Stimulated activated CD8-positive, alpha-beta memory T cell treated with anti-CD3 and anti-CD28 coated beads, Interleukin-4, amount 100 ng/mL, for 24 hours (primary cell): ENCODE data around the gene SLC22A1.
"Not testable (repeated sequence)": the region's sequence is repeated elsewhere in the genome, so short reads cannot be mapped to it uniquely, and the experiment has no call there.

Source experiments
- DNase-seq: peaks from one replicate; pipeline ENCODE4 v3.0.0-alpha.2; 2020; ENCODE audit warnings: low read depth

The SLC22A1 gene

GRCh38 chr6:160093946-160094345 lies 27.7 kb upstream of the SLC22A1 start:
- DNase-seq, result no peak

GRCh38 chr6:160095146-160095845 lies 26.3 kb upstream of the SLC22A1 start:
- DNase-seq, result no peak

DNA sequence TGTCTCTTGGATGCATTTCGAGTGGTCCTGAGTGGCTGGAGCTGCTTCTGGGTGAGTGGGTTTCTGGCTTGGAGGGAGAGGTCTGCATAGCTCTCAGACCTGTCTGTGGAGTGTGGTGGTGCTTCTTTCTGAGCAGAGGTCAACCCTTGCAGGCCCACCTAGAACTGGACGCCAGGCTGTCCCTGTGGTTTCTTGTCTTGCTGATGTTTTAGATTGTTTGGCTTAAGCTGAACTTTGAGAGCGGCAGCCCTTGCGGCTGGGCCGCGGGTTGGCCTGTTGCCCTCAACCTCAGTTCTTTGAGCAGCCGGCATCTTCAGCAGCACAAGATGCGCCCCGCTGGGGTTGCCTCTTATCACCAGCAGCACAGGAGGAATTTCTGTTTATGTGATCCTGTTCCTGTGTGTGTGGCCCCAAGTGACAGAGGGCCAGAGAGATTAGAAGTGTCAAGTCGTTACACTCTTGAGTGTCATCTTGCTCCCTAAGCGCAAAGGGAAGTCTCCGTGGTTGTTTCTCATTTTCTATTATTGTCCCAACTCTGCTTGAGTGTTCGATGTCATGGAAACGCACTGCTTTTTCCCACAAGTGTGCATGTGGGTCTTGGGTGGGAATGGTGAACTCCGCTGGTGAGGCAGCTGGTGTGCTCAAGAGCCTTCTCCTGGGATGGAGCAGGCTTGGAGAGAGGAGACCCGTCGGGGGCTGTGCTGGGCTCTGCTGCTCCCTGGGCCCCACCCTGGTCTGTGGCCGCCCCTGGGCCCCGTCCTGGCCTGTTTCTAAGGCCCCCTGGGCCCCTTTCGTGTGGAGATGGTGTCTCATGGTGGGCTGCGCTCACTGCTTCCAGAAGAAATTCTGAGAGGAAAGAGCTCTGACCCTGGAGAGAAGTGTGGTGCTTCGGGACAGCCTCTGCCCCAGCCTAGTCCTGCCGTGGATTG lies 20.1 kb upstream of the SLC22A1 start:
- DNase-seq, result no peak

- no peak for DNase-seq
Observed at GRCh38 chr6:160102399-160102798, 19.2 kb upstream of the SLC22A1 start.

GRCh38 chr6:160102956-160103824 lies 18.4 kb upstream of the SLC22A1 start:
- no peak for DNase-seq

DNA sequence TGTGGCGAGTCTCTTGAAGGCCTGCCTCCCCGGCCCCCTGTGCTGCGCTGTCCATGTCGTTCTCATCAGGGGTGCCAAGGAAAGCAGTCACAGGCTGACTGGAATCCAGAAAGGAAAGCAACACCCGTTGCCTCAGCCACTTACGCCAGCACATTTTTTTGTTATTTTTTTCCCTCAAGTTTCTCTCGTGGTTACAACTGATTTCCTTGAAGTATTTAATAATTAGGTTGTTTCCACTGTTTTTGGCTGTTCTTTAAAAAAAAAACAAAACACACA lies 17.9 kb upstream of the SLC22A1 start:
- DNase-seq, result no peak

- no peak for DNase-seq
Observed at GRCh38 chr6:160104821-160105517, 16.6 kb upstream of the SLC22A1 start.

DNA sequence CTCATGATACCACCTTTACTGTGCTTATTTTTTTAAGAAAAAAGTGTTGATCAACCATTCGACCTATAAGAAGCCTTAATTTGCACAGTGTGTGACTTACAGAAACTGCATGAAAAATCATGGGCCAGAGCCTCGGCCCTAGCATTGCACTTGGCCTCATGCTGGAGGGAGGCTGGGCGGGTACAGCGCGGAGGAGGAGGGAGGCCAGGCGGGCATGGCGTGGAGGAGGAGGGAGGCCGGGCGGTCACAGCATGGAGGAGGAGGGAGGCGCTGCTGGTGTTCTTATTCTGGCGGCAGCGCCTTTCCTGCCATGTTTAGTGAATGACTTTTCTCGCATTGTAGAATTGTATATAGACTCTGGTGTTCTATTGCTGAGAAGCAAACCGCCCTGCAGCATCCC lies 15.6 kb upstream of the SLC22A1 start:
- DNase-seq, result no peak

DNA sequence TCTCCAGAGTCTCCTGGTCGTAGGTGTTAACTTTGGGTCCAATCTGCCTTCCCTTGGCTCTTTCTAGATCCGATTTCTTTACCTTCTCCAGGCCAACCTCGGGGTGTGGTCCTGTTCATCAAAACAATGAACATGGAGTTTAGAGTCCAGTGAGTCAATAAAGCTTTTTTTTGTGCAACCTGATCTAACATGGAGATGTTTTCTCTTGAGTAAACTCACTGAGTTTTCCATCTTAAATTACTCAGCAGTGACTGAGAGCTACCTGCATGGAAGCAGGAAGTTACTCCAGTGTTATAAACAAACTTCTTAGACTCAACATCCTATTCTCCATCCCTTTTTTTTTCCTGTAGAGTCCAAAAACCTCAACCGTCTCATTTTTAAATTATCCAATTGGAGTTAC lies 14.9 kb upstream of the SLC22A1 start:
- DNase-seq, result no peak

DNA sequence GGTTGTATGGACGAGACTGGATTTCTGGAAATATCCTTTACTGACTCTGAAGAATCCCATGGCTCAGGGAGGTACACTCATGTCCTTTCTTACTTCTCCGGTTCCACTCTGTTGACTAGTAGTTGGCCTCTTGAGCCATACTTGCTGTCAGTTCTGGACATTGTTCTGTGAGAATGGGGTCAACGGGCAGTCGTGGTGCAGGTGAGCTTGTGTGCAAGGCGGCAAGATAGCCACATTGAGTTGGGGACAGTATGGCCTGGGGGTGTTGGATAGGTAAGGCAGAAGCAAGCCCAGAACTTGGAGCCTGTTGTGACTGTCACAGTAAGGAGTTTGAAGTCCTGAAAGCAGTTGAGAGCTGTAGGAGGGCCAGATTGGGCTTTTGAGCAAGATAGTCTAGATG lies 13.5 kb upstream of the SLC22A1 start:
- no peak for DNase-seq

GRCh38 chr6:160110586-160111123 lies 11.0 kb upstream of the SLC22A1 start:
- DNase-seq, result no peak

GRCh38 chr6:160111806-160112205 lies 9.8 kb upstream of the SLC22A1 start:
- DNase-seq, result no peak

DNA sequence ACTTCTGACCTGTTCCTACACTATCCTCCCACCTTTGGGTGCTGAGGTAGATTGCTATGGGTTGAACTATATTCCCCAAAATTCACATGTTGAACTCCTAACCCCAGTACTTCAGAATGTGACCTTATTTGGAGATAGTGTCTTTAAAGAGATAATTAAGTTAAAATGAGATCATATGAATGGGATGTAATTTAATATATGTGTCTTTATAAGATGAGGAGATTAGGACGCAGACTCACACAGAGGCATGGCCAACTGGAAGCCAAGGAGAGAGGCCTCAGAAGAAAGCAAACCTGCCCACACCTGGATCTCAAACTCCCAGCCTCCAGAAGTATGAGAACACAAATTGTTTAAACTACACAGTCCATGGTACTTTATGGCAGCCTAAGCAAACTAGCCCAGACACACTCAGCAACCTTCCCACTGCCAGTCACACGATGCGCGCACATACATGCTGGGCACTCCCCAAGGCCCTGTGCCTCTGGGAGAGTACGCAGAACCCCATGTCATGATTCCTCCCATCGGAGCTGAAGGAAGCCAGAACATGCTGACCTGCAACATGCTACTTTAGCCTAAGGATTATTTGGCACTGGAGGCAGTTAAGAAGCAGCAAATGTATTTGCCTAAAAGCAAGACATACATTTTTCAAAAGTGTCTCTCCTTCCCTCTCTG lies 8.9 kb upstream of the SLC22A1 start:
- DNase-seq, result no peak

DNA sequence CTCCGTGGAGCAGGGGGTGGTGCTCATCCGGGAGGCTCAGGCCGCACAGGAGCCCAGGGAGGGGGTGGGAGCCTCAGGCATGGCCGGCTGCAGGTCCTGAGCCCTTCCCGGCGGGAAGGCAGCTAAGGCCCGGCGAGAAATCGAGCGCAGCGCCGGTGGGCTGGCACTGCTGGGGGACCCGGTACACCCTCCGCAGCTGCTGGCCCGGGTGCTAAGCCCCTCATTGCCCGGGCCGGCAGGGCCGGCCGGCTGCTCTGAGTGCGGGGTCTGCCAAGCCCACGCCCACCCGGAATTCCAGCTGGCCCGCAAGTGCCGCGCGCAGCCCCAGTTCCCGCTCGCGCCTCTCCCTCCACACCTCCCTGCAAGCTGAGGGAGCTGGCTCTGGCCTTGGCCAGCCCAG lies 7.1 kb upstream of the SLC22A1 start:
- not testable (repeated sequence) for DNase-seq

GRCh38 chr6:160115421-160115820 lies 6.2 kb upstream of the SLC22A1 start:
- DNase-seq, result no peak

- no peak for DNase-seq
Observed at GRCh38 chr6:160116411-160116810, 5.2 kb upstream of the SLC22A1 start.

DNA sequence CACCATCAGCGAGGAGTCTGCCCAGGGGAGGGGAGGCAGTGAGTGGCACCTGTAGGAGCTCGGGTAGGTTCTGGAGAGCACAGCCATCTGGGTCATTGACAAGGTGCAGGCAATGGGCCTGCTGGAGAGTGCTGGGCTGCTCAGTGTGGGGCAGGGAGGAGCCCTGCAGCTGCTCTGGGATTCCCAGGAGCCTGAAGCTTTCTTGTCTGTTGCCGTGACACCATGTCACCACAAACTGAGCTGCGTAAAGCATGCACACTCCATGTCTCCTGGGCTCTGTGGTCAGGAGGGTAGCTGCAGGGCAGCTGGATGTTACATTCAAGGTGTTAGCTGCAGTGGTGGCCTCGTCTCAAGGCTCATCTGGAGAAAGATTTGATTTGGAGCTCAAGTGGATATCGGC lies 4.5 kb upstream of the SLC22A1 start:
- no peak for DNase-seq

DNA sequence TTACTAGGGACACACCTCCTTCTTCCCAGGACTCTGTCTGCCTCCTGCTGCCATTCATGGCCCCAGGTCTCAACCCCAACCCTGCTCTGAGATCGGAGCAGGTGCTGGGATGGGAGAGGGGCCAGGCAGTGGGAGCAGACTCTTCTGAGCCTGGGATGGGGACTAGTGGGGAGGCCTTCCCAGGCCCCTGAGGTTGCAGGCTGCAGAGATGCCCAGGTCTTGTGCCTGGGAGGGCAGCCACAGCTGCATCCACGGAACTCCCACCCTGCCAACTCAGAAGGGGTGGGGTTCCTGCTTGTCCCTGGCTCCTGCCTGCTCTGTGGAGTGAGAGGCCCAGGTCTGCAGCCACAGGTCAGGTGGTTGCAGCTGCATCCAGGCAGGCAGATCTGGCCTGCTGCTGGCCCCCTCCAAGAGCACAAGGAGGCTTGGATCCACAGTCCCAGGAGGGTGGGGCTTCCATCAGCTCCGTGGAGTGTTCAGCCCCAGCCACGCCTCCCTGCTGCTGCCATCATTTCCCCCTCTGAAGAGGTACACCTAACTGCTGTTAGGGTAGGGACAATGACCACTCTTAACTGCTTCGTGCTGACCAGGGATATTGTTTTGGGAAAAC lies 2.9 kb upstream of the SLC22A1 start:
- no peak for DNase-seq

DNA sequence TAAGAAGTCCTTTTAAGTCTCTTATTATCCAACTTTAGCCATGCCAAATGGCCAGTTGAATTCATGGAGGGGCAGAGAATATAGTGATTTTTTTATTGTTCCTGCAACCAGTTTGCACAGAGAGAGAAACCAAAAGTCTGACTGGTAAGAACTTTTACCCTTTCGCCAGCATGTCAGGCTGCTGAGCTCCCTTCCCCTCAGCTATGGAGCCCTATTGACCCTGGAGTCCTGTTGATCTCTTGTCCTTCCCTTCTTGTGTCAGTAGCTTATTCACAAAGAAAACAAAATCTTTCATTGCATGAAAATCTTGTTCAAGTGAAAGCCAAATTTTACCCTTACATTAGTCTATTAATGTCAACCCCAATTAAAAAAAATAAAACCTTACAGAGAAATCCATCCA lies 1.5 kb upstream of the SLC22A1 start:
- DNase-seq, result no peak

GRCh38 chr6:160121981-160122380 lies 366 bp downstream of the SLC22A1 start:
- DNase-seq, result no peak

GRCh38 chr6:160122744-160123143 lies 1.1 kb downstream of the SLC22A1 start:
- no peak for DNase-seq
